ENCODE data around the gene SLC4A3.
A peak's percentile ranks its signal among the peaks of the same experiment; 100 is the strongest.

SLC4A3 gene

DNA sequence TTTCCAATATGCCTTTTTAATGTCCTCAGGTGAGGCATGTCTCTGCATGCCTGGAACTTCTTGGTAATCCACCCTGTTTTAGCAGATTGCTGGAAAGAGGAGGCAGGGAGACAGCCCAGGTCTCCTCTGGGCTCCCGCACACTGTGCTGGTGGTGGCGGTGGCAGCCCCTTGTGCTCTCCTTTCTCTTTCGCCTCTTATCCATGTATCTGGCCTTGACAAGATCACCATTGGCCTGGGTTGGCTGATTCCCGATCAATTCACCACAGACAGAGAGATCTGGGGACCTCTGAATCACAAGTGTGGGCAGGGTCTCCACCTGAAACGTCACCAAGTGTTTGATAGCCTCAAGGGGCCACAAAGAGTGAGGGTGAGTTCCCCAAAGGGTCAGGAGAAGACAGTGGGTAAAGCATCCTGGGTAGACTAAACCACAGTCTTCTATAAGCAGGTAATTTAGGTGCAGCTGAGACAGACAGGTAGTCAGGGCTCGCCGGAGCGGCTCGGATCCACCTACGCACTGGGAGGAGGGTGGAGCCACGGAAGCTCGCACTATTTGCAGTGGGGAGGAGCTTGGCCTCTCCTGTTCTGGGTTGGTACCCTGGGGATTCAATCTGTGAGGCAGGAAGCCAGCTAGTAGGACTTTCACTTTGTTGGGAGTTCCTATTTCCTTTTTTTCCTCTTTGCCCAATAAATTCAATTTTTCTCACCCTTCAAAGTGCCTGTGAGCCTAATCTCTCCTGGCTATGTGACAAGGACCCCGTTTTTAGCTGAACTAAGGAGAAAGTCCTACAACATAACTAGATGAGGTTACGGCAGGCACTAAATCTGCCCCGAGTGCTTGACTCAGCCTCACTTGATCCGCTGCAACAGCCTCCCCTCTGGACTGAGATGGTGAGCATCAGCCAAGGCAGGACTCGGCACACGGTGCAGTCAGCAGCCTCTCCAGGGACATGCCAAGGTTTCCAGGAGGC is 57.6 kb downstream of the SLC4A3 start:
- peak; percentile 72 for DNase-seq

DNA sequence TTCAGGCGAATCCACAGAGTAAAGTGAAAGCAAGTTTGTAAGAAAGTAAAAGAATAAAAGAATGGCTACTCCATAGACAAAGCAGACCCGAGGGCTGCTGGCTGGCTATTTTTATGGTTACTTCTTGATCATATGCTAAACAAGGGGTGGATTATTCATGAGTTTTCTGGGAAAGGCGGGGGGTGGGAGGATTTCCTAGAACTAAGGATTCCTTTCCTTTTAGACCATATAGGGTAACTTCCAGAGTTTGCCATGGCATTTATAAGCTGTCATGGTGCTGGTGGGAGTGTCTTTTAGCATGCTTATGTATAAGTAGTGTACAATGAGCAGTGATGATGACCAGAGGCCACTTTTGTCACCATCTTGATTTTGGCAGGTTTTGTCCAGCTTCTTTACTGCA is 59.8 kb downstream of the SLC4A3 start:
- peak; percentile 95 for DNase-seq

DNA sequence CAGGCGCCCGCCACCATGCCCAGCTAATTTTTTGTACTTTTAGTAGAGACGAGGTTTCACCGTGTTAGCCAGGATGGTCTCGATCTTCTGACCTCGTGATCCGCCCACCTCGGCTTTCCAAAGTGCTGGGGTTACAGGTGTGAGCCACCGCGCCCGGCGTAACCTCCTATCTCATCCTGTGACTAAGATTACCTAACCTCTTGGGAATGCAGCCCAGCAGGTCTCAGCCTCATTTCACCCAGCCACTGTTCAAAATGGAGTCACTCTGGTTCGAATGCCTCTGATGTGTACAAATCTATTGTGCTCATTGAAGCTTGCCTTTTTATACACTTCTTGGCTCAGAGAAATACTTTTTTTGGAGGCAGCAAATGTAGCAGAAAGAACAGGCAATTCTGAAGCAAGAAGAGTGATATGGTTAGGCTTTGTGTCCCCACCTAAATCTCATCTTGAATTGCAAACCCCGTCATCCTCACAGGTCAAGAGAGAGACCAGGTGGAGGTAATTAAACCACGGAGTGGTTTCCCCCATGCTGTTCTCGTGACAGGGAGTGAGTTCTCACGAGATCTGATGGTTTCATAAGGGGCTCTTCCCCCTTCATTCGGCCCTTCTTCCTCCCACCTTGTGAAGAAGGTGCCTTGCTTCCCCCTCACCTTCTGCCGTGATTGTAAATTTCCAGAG is 60.6 kb downstream of the SLC4A3 start:
- DNase-seq = no peak

DNA sequence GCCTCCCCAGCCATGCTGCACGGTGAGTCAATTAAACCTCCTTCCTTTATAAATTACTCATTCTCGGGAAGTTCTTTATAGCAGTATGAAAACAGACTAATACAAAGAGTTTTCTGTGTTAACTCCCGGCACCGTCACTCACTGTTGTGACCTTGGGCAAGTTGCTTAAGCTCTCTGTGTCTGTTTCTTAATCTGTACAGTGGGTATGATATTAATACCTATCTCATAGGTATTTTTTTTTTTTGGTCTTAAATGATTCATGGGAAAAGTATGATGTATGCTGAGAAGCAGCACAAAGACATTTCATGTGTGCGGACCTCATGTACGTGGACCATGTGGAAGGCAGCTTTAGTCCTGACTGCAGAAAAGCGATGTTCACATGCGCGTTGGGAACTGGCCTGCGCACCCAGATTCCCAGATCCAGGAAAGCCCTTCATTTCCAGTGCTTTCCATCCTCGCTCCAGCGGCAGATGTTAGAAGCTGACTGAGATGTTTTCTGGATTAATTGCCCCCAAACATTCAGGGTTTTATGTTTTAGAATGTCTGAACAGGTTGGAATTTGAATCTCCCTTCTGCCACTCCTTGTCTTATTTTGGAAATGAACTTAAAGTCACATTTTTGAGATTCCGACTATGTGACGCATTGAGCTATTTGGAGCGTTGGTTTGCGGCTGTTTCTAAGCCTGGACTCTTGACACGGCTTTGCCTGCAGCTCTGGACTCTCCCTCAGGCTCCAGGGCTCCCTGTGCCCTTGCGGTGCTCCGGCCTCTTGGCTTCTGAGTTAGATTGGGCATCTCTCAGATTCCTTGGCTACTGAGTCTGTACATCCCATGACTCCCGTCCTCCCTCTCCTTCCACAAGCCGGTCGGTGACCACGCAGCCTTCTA is 61.4 kb downstream of the SLC4A3 start:
- DNase-seq = peak; percentile 95

DNA sequence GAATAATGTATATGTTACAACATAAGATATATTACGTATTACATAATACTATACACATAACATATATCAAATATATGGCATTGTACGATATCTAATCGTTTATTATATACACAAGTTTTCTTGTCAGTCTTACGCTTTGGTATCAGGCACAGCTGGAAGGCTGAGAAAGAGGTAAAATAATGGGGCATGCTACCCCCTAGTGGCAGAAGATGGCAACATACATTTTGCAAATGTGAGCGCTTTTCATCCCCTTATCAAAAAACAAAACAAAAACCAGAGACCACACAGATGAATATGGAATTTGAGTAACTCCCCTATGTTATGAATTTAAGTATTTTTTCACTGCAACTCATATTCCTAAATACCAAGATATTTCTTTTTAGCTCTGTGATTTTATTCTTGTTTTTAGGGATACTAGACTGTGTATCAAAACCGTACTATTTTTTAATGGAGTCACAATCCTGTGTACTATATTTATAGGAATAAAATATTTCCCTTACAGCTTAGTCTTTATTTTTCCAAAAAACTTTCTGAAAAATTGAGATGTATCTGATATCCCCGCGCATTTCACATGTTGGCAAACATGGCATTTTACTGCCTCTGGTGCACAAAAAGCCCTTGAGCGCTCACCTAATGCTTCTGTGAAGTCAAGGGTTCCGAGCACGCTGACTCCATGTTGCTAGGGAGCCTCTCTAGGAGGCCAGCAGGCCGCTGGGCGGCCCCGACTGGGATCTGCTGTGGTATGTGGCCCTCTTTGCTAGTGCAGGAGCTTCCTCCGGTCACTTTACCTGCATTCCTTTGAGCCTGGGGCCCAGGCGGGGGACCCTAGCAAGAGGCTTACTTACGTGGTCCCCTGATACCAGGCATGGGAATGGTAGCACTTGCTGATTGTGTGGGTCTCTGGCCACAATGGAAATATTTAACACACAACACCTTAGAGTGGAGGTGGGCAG is 62.5 kb downstream of the SLC4A3 start:
- DNase-seq = peak; percentile 73

DNA sequence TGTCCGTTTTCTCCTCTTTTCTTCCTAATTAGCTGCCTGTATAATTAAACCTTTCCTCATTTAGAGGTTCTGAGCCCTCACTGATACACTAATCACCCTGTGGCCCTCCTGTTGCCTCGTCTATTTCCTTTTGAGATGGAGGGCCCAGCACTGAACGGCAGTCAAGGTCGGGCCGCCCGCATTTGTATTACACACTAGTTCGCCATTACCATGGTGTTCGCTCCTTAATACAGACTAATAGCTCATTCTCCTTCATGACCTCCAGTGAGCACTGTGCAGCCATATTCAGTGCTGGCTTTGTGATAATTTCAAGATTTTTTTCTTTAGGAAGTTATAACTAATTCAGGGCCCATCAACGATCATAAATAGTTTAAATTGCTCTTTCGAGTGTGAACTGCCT is 64.1 kb downstream of the SLC4A3 start:
- no peak for DNase-seq

All from fibroblast of upper back skin (primary cell).